Fibroblast of villous mesenchyme (primary cell): ENCODE measurements around the gene BTF3. TPM values are rescaled to one million over a fixed set of nuclear protein-coding genes. Genes with fewer than 3 reads are reported as not detected.
"Not testable (repeated sequence)": the region's sequence is repeated elsewhere in the genome, so short reads cannot be mapped to it uniquely, and the experiment has no call there.

Source experiments
- DNase-seq: peaks from one replicate; pipeline ENCODE4 v3.0.0-alpha.2; 2010; ENCODE audit warnings: low read depth
- H3K4me3 ChIP-seq: 2 replicates; pipeline ENCODE4 v1.5.1; 2011; ENCODE audit warnings: low read depth, mild to moderate bottlenecking, low read length
- CTCF ChIP-seq: IDR thresholded peaks from 2 replicates; pipeline ENCODE4 v1.5.1; 2012; ENCODE audit warnings: low read depth, mild to moderate bottlenecking, low read length; ENCODE audit not compliant: insufficient read depth
- total RNA-seq: library from RNA; depleted of rRNA; stranded (reverse); fragments of >200 nt; gene quantifications from 2 replicates; pipeline ENCODE4 v1.2.3, GENCODE V29; 2012

The BTF3 gene
- total RNA-seq, 1 donor: 216 TPM

GRCh38 chr5:73501406-73501805 lies 3.2 kb downstream of the BTF3 start:
- DNase-seq: no peak
- TF ChIP-seq CTCF: no peak
- H3K4me3 ChIP-seq: no peak overlapping the region

GRCh38 chr5:73506459-73506955 lies 8.3 kb downstream of the BTF3 start:
- H3K4me3 ChIP-seq: no peak overlapping the region
- DNase-seq: no peak
- no peak for TF ChIP-seq CTCF

- H3K4me3 ChIP-seq: no peak overlapping the region
- no peak for TF ChIP-seq CTCF
- no peak for DNase-seq
Measured at GRCh38 chr5:73507062-73507461, 8.8 kb downstream of the BTF3 start.

GRCh38 chr5:73508521-73508920 lies 10.3 kb downstream of the BTF3 start:
- H3K4me3 ChIP-seq, DNase-seq: not testable (repeated sequence)

- no peak overlapping the region for H3K4me3 ChIP-seq
- no peak for TF ChIP-seq CTCF
- no peak for DNase-seq
Measured at GRCh38 chr5:73513996-73514395, 15.8 kb downstream of the BTF3 start.

GRCh38 chr5:73514418-73514817 lies 16.2 kb downstream of the BTF3 start:
- no peak for TF ChIP-seq CTCF
- H3K4me3 ChIP-seq: no peak overlapping the region
- no peak for DNase-seq

- no peak for TF ChIP-seq CTCF
- no peak overlapping the region for H3K4me3 ChIP-seq
- no peak for DNase-seq
Measured at GRCh38 chr5:73515232-73515631, 17.0 kb downstream of the BTF3 start.
